RWPE2 (cell line): ENCODE results near the gene HYOU1.

Experiments
- ATAC-seq: fragments of 200-7000 bp; cut with Tn5 transposase; 3 replicates; pipeline ENCODE4 v1.9.1; 2021; ENCODE audit warnings: low read depth
- DNase-seq: peaks from one replicate; pipeline ENCODE4 v3.0.0-alpha.2; 2020; ENCODE audit warnings: low spot score
- H3K27ac ChIP-seq: fragments of 450-650 bp; 2 replicates; pipeline ENCODE4 v1.5.1; 2017; ENCODE audit warnings: mild to moderate bottlenecking; ENCODE audit not compliant: poor library complexity, severe bottlenecking
- H3K27me3 ChIP-seq: fragments of 250-450 bp; sonication (Bioruptor Pico); 2 replicates; pipeline ENCODE4 v1.5.1; 2021; ENCODE audit warnings: mild to moderate bottlenecking, moderate library complexity; ENCODE audit not compliant: insufficient read depth, poor library complexity, severe bottlenecking
- H3K36me3 ChIP-seq: fragments of 250-450 bp; sonication (Bioruptor Pico); 2 replicates; pipeline ENCODE4 v1.5.1; 2020; ENCODE audit warnings: low read depth, mild to moderate bottlenecking, moderate library complexity
- H3K4me1 ChIP-seq: fragments of 250-450 bp; sonication (Bioruptor Pico); 2 replicates; pipeline ENCODE4 v1.5.1; 2021; ENCODE audit warnings: mild to moderate bottlenecking, moderate library complexity; ENCODE audit not compliant: insufficient read depth, poor library complexity, severe bottlenecking
- H3K4me3 ChIP-seq: fragments of 250-450 bp; sonication (Bioruptor Pico); 2 replicates; pipeline ENCODE4 v1.5.1; 2021; ENCODE audit warnings: mild to moderate bottlenecking, moderate library complexity; ENCODE audit not compliant: severe bottlenecking
- H3K9me3 ChIP-seq: fragments of 250-450 bp; sonication (Bioruptor Pico); 2 replicates; pipeline ENCODE4 v1.5.1; 2021; ENCODE audit warnings: mild to moderate bottlenecking, moderate library complexity; ENCODE audit not compliant: severe bottlenecking
- CTCF ChIP-seq: fragments of 450-650 bp; IDR thresholded peaks from one replicate; pipeline ENCODE4 v1.5.1; 2017; ENCODE audit warnings: mild to moderate bottlenecking, moderate library complexity; ENCODE audit not compliant: poor library complexity, severe bottlenecking

Gene HYOU1

GRCh38 chr11:119091178-119091577, 34.2 kb upstream of the HYOU1 start:
- no peak for DNase-seq
- Histone ChIP-seq H3K27me3 (no peaks in the 10 kb centered on the region), H3K36me3 (peaks cover 33% of the 10 kb centered on the region), H3K4me1 (peaks cover 8% of the 10 kb centered on the region), H3K9me3 (no peaks in the 10 kb centered on the region), H3K27ac (no peak overlapping the region), H3K4me3 (no peak overlapping the region)
- ATAC-seq = no peak
- no peak for TF ChIP-seq CTCF

- Histone ChIP-seq H3K36me3 (peaks cover 29% of the 10 kb centered on the region), H3K27ac (no peak overlapping the region), H3K9me3 (no peaks in the 10 kb centered on the region), H3K27me3 (no peaks in the 10 kb centered on the region), H3K4me1 (peaks cover 12% of the 10 kb centered on the region), H3K4me3 (no peak overlapping the region)
- DNase-seq (no peak), ATAC-seq (no peak)
- no peak for TF ChIP-seq CTCF
These were observed 32.3 kb upstream of the HYOU1 start for GRCh38 chr11:119089319-119089718.

- Histone ChIP-seq H3K27ac (no peak overlapping the region), H3K4me3 (no peak overlapping the region)
These were observed 31.4 kb upstream of the HYOU1 start for GRCh38 chr11:119088406-119088805.

GRCh38 chr11:119087747-119088241, 30.8 kb upstream of the HYOU1 start:
- Histone ChIP-seq H3K36me3 (peaks cover 14% of the 10 kb centered on the region), H3K4me1 (peaks cover 12% of the 10 kb centered on the region), H3K27ac (peak overlapping the region; percentile 17), H3K9me3 (no peaks in the 10 kb centered on the region), H3K27me3 (no peaks in the 10 kb centered on the region), H3K4me3 (no peak overlapping the region)
- DNase-seq = no peak
- ATAC-seq = no peak
- TF ChIP-seq CTCF = no peak

More at GRCh38 chr11:119088406-119088805, 31.4 kb upstream of the HYOU1 start:
- Histone ChIP-seq H3K9me3 (no peaks in the 10 kb centered on the region), H3K27me3 (no peaks in the 10 kb centered on the region), H3K36me3 (peaks cover 20% of the 10 kb centered on the region), H3K4me1 (peaks cover 12% of the 10 kb centered on the region)
- no peak for TF ChIP-seq CTCF
- no peak for ATAC-seq
- no peak for DNase-seq

GRCh38 chr11:119087123-119087522, 30.1 kb upstream of the HYOU1 start:
- H3K4me3 ChIP-seq = no peak overlapping the region
- H3K36me3 ChIP-seq = peaks cover 7% of the 10 kb centered on the region; the same call in 1 of the 2 replicates
- H3K27ac ChIP-seq = peak overlapping the region; percentile 17
- H3K9me3 ChIP-seq = no peaks in the 10 kb centered on the region
- DNase-seq (no peak), ATAC-seq (no peak)
- no peak for TF ChIP-seq CTCF
- H3K4me1 ChIP-seq = peaks cover 12% of the 10 kb centered on the region
- no peaks in the 10 kb centered on the region for H3K27me3 ChIP-seq
